ENCODE measurements around the gene DYDC2.
"Not testable (repeated sequence)": the region's sequence is repeated elsewhere in the genome, so short reads cannot be mapped to it uniquely, and the experiment has no call there.

Gene DYDC2

GRCh38 chr10:80412486-80412885, 55.9 kb downstream of the DYDC2 start:
- H3K9me3 ChIP-seq = no peaks in the 10 kb centered on the region
- H3K4me1 ChIP-seq (ENCODE audit: control insufficient read depth in 1 of 2, insufficient read depth in 1 of 2, low read depth in 1 of 2, low read length in 1 of 2) = peaks cover 13 to 14% of the 10 kb centered on the region in 2 experiments
- no peaks in the 10 kb centered on the region for H3K36me3 ChIP-seq
- no peak overlapping the region for H3K27ac ChIP-seq
- H3K27me3 ChIP-seq = peaks cover 35% of the 10 kb centered on the region
- H3K4me3 ChIP-seq (ENCODE audit: low read depth in 1 of 2, low read length in 1 of 2) = no peak overlapping the region
- no peak for TF ChIP-seq CTCF (IDR thresholded peaks at IDR 0.05)

- TF ChIP-seq CTCF (IDR thresholded peaks at IDR 0.05) = no peak
- Histone ChIP-seq H3K36me3 (no peaks in the 10 kb centered on the region), H3K4me3 (ENCODE audit: low read depth in 1 of 2, low read length in 1 of 2) (no peak overlapping the region), H3K27me3 (peaks cover 26% of the 10 kb centered on the region), H3K4me1 (ENCODE audit: control insufficient read depth in 1 of 2, insufficient read depth in 1 of 2, low read depth in 1 of 2, low read length in 1 of 2) (peaks cover 6 to 8% of the 10 kb centered on the region in 2 experiments), H3K9me3 (no peaks in the 10 kb centered on the region), H3K27ac (no peak overlapping the region)
These were observed 56.9 kb downstream of the DYDC2 start for GRCh38 chr10:80413271-80413996.

GRCh38 chr10:80414142-80414895, 57.7 kb downstream of the DYDC2 start:
- Histone ChIP-seq H3K27ac (no peak overlapping the region), H3K9me3 (no peaks in the 10 kb centered on the region), H3K27me3 (peaks cover 17% of the 10 kb centered on the region), H3K4me3 (ENCODE audit: low read depth in 1 of 2, low read length in 1 of 2) (no peak overlapping the region), H3K36me3 (no peaks in the 10 kb centered on the region), H3K4me1 (ENCODE audit: control insufficient read depth in 1 of 2, insufficient read depth in 1 of 2, low read depth in 1 of 2, low read length in 1 of 2) (no peaks in the 10 kb centered on the region)
- no peak for TF ChIP-seq CTCF (IDR thresholded peaks at IDR 0.05)

- no peak overlapping the region for H3K4me3 ChIP-seq (ENCODE audit: low read depth in 1 of 2, low read length in 1 of 2)
- H3K27me3 ChIP-seq = peaks cover under 1% of the 10 kb centered on the region
- no peak overlapping the region for H3K27ac ChIP-seq
- TF ChIP-seq CTCF (IDR thresholded peaks at IDR 0.05) = no peak
- H3K9me3 ChIP-seq = no peaks in the 10 kb centered on the region
- no peaks in the 10 kb centered on the region for H3K36me3 ChIP-seq
- H3K4me1 ChIP-seq (ENCODE audit: control insufficient read depth in 1 of 2, insufficient read depth in 1 of 2, low read depth in 1 of 2, low read length in 1 of 2) = no peaks in the 10 kb centered on the region
These were observed 59.3 kb downstream of the DYDC2 start for GRCh38 chr10:80415734-80416478.

- H3K27me3 ChIP-seq = no peaks in the 10 kb centered on the region
- no peaks in the 10 kb centered on the region for H3K9me3 ChIP-seq
- H3K4me3 ChIP-seq (ENCODE audit: low read depth in 1 of 2, low read length in 1 of 2) = no peak overlapping the region
- no peak for TF ChIP-seq CTCF (IDR thresholded peaks at IDR 0.05)
- no peak overlapping the region for H3K27ac ChIP-seq
- H3K36me3 ChIP-seq = no peaks in the 10 kb centered on the region
- peaks cover 0 to 3% of the 10 kb centered on the region in 2 experiments for H3K4me1 ChIP-seq (ENCODE audit: control insufficient read depth in 1 of 2, insufficient read depth in 1 of 2, low read depth in 1 of 2, low read length in 1 of 2)
These were observed 60.0 kb downstream of the DYDC2 start for GRCh38 chr10:80416479-80417098.

- H3K27ac ChIP-seq; H3K4me1 ChIP-seq (ENCODE audit: control insufficient read depth in 1 of 2, insufficient read depth in 1 of 2, low read depth in 1 of 2, low read length in 1 of 2); H3K27me3 ChIP-seq; H3K36me3 ChIP-seq; H3K4me3 ChIP-seq (ENCODE audit: low read depth in 1 of 2, low read length in 1 of 2); H3K9me3 ChIP-seq: not testable (repeated sequence)
These were observed 60.7 kb downstream of the DYDC2 start for GRCh38 chr10:80417256-80417655.
